A549 (cell line): ENCODE measurements around the gene AEBP1. TPM values are rescaled to one million over a fixed set of nuclear protein-coding genes. Genes with fewer than 3 reads are reported as not detected.

Source experiments
- ATAC-seq, 2 experiments: fragments of 200-7000 bp in 1 of 2; fragments of >200 bp in 1 of 2; cut with Nextera tagmentation in 1 of 2; cut with Tn5 transposase in 1 of 2; 3 replicates each; pipeline versions ENCODE4 v1.8.0 to v1.9.1; 2018 to 2020; ENCODE audit warnings: mild to moderate bottlenecking in 1 of 2, moderate library complexity in 1 of 2
- CTCF ChIA-PET: fragments of 300-600 bp; sonication (Branson Sonifier 250); formaldehyde crosslinking; extraction: SDS; loops from one replicate; lab custom pipeline; 2021; ENCODE audit warnings: antibody characterized with exemption, inconsistent platforms; lab: Yijun Ruan, JAX
- POLR2A ChIA-PET: fragments of 350-600 bp; formaldehyde crosslinking; extraction: SDS; loops from one replicate; lab custom pipeline; 2021; ENCODE audit warnings: antibody characterized with exemption, inconsistent platforms; lab: Yijun Ruan, JAX
- DNase-seq, 2 experiments: peaks; one replicate each; pipeline versions ENCODE4 v3.0.0 to v3.0.0-alpha.2; 2011 to 2016; ENCODE audit warnings: low read depth in 1 of 2, low spot score in 1 of 2
- FAIRE-seq: peaks from 2 replicates; lab custom pipeline; 2011; peaks lifted over from hg19 to GRCh38; lab: Jason Lieb, UNC
- H3K27ac ChIP-seq, 2 experiments: fragments of >200 bp; sonication (Bioruptor Twin); formaldehyde crosslinking; 3 replicates each; pipeline ENCODE4 v1.5.1; 2016 to 2017
- H3K4me1 ChIP-seq: fragments of >200 bp; sonication (Bioruptor Twin); formaldehyde crosslinking; 3 replicates; pipeline ENCODE4 v1.6.1; 2016
- H3K4me2 ChIP-seq: fragments of >200 bp; sonication (Bioruptor Twin); formaldehyde crosslinking; 3 replicates; pipeline ENCODE4 v1.6.1; 2016
- H3K4me3 ChIP-seq: fragments of >200 bp; sonication (Bioruptor Twin); formaldehyde crosslinking; 3 replicates; pipeline ENCODE4 v1.5.1; 2016
- H3K9me3 ChIP-seq: fragments of >200 bp; sonication (Bioruptor Twin); formaldehyde crosslinking; 3 replicates; pipeline ENCODE4 v1.6.1; 2016
- ATOH8 ChIP-seq: fragments of 250-450 bp; sonication (Bioruptor Pico); IDR thresholded peaks from 2 replicates; pipeline ENCODE4 v1.5.0; 2020; ENCODE audit warnings: low read depth, mild to moderate bottlenecking, moderate library complexity
- CEBPB ChIP-seq, 2 experiments: fragments of >200 bp in 1 of 2; sonication (Bioruptor Twin) in 1 of 2; formaldehyde crosslinking in 1 of 2; IDR thresholded peaks; 2 replicates each; pipeline ENCODE4 v1.6.1; 2012 to 2016
- CTCF ChIP-seq: fragments of >200 bp; sonication (Bioruptor Twin); formaldehyde crosslinking; IDR thresholded peaks from 3 replicates; pipeline ENCODE4 v1.5.1; 2016
- ELK1 ChIP-seq: fragments of 150-350 bp; IDR thresholded peaks from 2 replicates; pipeline ENCODE4 v1.6.1; 2014; ENCODE audit warnings: low read depth, mild to moderate bottlenecking, low read length
- EP300 ChIP-seq, 2 experiments: fragments of >200 bp; sonication (Bioruptor Twin); formaldehyde crosslinking; IDR thresholded peaks; 2 replicates in 1 of 2; 3 replicates in 1 of 2; pipeline ENCODE4 v1.6.1; 2016 to 2017
- FOSB ChIP-seq: fragments of 250-450 bp; sonication (Bioruptor Pico); IDR thresholded peaks from 2 replicates; pipeline ENCODE4 v1.5.0; 2020; ENCODE audit warnings: mild to moderate bottlenecking, moderate library complexity
- HDAC2 ChIP-seq: fragments of 200-600 bp; sonication (generic); IDR thresholded peaks from 2 replicates; pipeline ENCODE4 v1.6.1; 2016
- HES2 ChIP-seq: fragments of >200 bp; sonication (Bioruptor Twin); formaldehyde crosslinking; IDR thresholded peaks from 2 replicates; pipeline ENCODE4 v1.6.1; 2016
- HEYL ChIP-seq: fragments of 250-450 bp; sonication (Bioruptor Pico); IDR thresholded peaks from 2 replicates; pipeline ENCODE4 v1.8.0; 2021; ENCODE audit warnings: mild to moderate bottlenecking, moderate library complexity
- HOXB13 ChIP-seq: fragments of 250-450 bp; sonication (Bioruptor Pico); IDR thresholded peaks from 2 replicates; pipeline ENCODE4 v1.5.0; 2020; ENCODE audit warnings: low read depth, mild to moderate bottlenecking, moderate library complexity
- KDM1A ChIP-seq: fragments of 200-600 bp; sonication (generic); IDR thresholded peaks from 2 replicates; pipeline ENCODE4 v1.6.1; 2016; ENCODE audit warnings: low read depth, mild to moderate bottlenecking
- MAFK ChIP-seq: fragments of 450-650 bp; IDR thresholded peaks from 2 replicates; pipeline ENCODE4 v1.6.1; 2014; ENCODE audit not compliant: partially characterized antibody
- MAZ ChIP-seq: fragments of 150-350 bp; IDR thresholded peaks from 2 replicates; pipeline ENCODE4 v1.6.1; 2014; ENCODE audit warnings: antibody characterized with exemption, low read depth, low read length, borderline replicate concordance
- NPAS2 ChIP-seq: fragments of 250-450 bp; sonication (Bioruptor Pico); IDR thresholded peaks from 2 replicates; pipeline ENCODE4 v1.8.0; 2022; ENCODE audit warnings: mild to moderate bottlenecking, moderate library complexity, borderline replicate concordance
- NR3C1 ChIP-seq: fragments of >200 bp; sonication (Bioruptor Twin); formaldehyde crosslinking; IDR thresholded peaks from 3 replicates; pipeline ENCODE4 v1.6.1; 2017
- PHF8 ChIP-seq: fragments of 200-600 bp; sonication (generic); IDR thresholded peaks from 2 replicates; pipeline ENCODE4 v1.6.1; 2016; ENCODE audit warnings: low read depth, mild to moderate bottlenecking, antibody characterized with exemption, moderate library complexity, borderline replicate concordance
- POLR2AphosphoS2 ChIP-seq: conservative IDR thresholded peaks from 2 replicates; pipeline ENCODE4 v1.6.1; 2012; ENCODE audit warnings: low read length, improper control_type of control experiment, inconsistent platforms
- RAD21 ChIP-seq, 2 experiments: fragments of >200 bp in 1 of 2; sonication (Bioruptor Twin) in 1 of 2; formaldehyde crosslinking in 1 of 2; IDR thresholded peaks in 1 of 2; conservative IDR thresholded peaks in 1 of 2; 2 replicates in 1 of 2; 3 replicates in 1 of 2; pipeline ENCODE4 v1.6.1; 2012 to 2018; ENCODE audit warnings: inconsistent platforms in 1 of 2
- RCOR1 ChIP-seq: fragments of 150-350 bp; IDR thresholded peaks from 2 replicates; pipeline ENCODE4 v1.6.1; 2014; ENCODE audit warnings: antibody characterized with exemption, low read length, low read depth
- REST ChIP-seq: fragments of 200-600 bp; sonication (generic); IDR thresholded peaks from 2 replicates; pipeline ENCODE4 v1.6.1; 2016; ENCODE audit warnings: antibody characterized with exemption, mild to moderate bottlenecking, moderate library complexity
- RNF2 ChIP-seq: fragments of 200-600 bp; sonication (generic); IDR thresholded peaks from 2 replicates; pipeline ENCODE4 v1.6.1; 2016; ENCODE audit warnings: low read depth, mild to moderate bottlenecking, antibody characterized with exemption, moderate library complexity, borderline replicate concordance
- SMC3 ChIP-seq: fragments of >200 bp; sonication (Bioruptor Twin); formaldehyde crosslinking; IDR thresholded peaks from 3 replicates; pipeline ENCODE4 v1.6.1; 2018; ENCODE audit warnings: inconsistent platforms
- TFCP2L1 ChIP-seq: fragments of 250-450 bp; sonication (Bioruptor Pico); IDR thresholded peaks from 2 replicates; pipeline ENCODE4 v1.5.0; 2021; ENCODE audit warnings: mild to moderate bottlenecking
- WGBS: methylation state at CpG from one replicate; pipeline ENCODE4 v1.1.6; 2017; ENCODE audit errors: missing lambda C conversion rate; 5-methylcytosine and 5-hydroxymethylcytosine counted together
- polyA plus RNA-seq, 4 experiments: library from polyadenylated mRNA; depleted of rRNA in 3 of 4; stranded (reverse); fragments of >200 nt; fragmentation: RNase III in 1 of 4; extraction: RNeasy Plus Mini Kit Qiagen cat#74134 plus additional on column Dnase treatment in 1 of 4; gene quantifications; 2 replicates in 3 of 4; 3 replicates in 1 of 4; pipeline ENCODE4 v1.2.3, GENCODE V29; 2011 to 2017

Gene AEBP1
- polyA plus RNA-seq, 2 of the 4 experiments (the other 2 are of a cell fraction), result not detected

- H3K9me3 ChIP-seq, result no peaks in the 10 kb centered on the region
- TF ChIP-seq ELK1, result no peak
- TF ChIP-seq ATOH8 (CRISPR knock-in tag), result no peak
- no peak for TF ChIP-seq KDM1A
- no peak for TF ChIP-seq RCOR1
- ATAC-seq, result no peak
Observed at GRCh38 chr7:44080686-44081265, 23.4 kb upstream of the AEBP1 start.

GRCh38 chr7:44081266-44081748, 22.8 kb upstream of the AEBP1 start:
- ChIA-PET POLR2A (interaction anchor here (1.1 kb wide), 1 partner anchor 31 kb away, joined by 3 read pairs; no protein-coding TSS in a partner anchor), CTCF (interaction anchor here (1.2 to 2.3 kb wide), 5 partner anchors 9 to 120 kb away, joined by 5 to 7 read pairs (median 5); partner anchors contain the start of gene YKT6)
- ATAC-seq (no peak), DNase-seq (no peak), FAIRE-seq (no peak)
- Histone ChIP-seq H3K4me3 (peak overlapping the region; percentile 68), H3K9me3 (no peaks in the 10 kb centered on the region), H3K4me1 (peaks cover 5% of the 10 kb centered on the region; the same call in 2 of the 3 replicates), H3K4me2 (peak overlapping the region; percentile 74), H3K27ac (peak overlapping the region in 1 of 2 experiments; percentile 94; a peak in 3 of 6 replicates)
- TF ChIP-seq CTCF (no peak), PHF8 (no peak), NR3C1 (no peak), HES2 (no peak), MAFK (no peak), FOSB (no peak), HEYL (CRISPR knock-in tag) (no peak), ELK1 (no peak), EP300 (IDR thresholded peaks at IDR 0.05) (no peak), TFCP2L1 (CRISPR knock-in tag) (no peak), RNF2 (no peak), SMC3 (no peak), HDAC2 (no peak), MAZ (no peak), RAD21 (conservative IDR thresholded peaks at IDR 0.05 in 1 of 2, IDR thresholded peaks at IDR 0.05 in 1 of 2) (no peak), REST (no peak), HOXB13 (no peak), CEBPB (IDR thresholded peaks at IDR 0.05) (no peak), NPAS2 (CRISPR knock-in tag) (no peak), POLR2AphosphoS2 (no peak)
- WGBS, result 75% methylated on average over 9 of the region's 9 CpGs

More at GRCh38 chr7:44080686-44081265, 23.4 kb upstream of the AEBP1 start:
- 89% methylated on average over 11 of the region's 11 CpGs for WGBS
- POLR2A ChIA-PET, result interaction anchor here (1.1 kb wide), 1 partner anchor 30 kb away, joined by 3 read pairs; no protein-coding TSS in a partner anchor
- FAIRE-seq (no peak), DNase-seq (no peak)
- H3K4me2 ChIP-seq, result peak overlapping the region; percentile 74
- H3K4me3 ChIP-seq, result no peak overlapping the region
- CTCF ChIA-PET, result interaction anchor here (1.2 to 2.3 kb wide), 5 partner anchors 8 to 120 kb away, joined by 5 to 7 read pairs (median 5); partner anchors contain the start of gene YKT6
- no peak overlapping the region; a peak in 1 of 6 replicates for H3K27ac ChIP-seq
- peaks cover 5% of the 10 kb centered on the region; the same call in 2 of the 3 replicates for H3K4me1 ChIP-seq
